HCT116 (cell line): ENCODE measurements around the gene DHPS. TPM values are rescaled to one million over a fixed set of nuclear protein-coding genes. Genes with fewer than 3 reads are reported as not detected.

Experiments used
- ATAC-seq: fragments of 200-7000 bp; cut with Tn5 transposase; 2 replicates; pipeline ENCODE4 v1.9.1; 2020; ENCODE audit warnings: mild to moderate bottlenecking, moderate library complexity
- BruUV-seq: library from RNA; stranded (reverse); fragments of 400-500 nt; replicated peaks from 2 replicates; lab custom pipeline; 2021; lab: Mats Ljungman, UMichigan
- CTCF ChIA-PET: fragments of 300-600 bp; sonication (Branson Sonifier 250); formaldehyde crosslinking; loops from one replicate; lab custom pipeline; 2021; ENCODE audit warnings: antibody characterized with exemption; lab: Charles Lee
- POLR2A ChIA-PET: fragments of 300-600, 350-600 bp; sonication (Branson Sonifier 250); formaldehyde crosslinking; loops from one replicate; lab custom pipeline; 2021; ENCODE audit warnings: antibody characterized with exemption; lab: Charles Lee
- RAD21 ChIA-PET, 2 experiments: fragments of 300-600 bp; sonication (Branson Sonifier 250); formaldehyde crosslinking; loops; one replicate each; lab custom pipeline; 2023; ENCODE audit warnings: low total read pairs in 2 of 2; ENCODE audit not compliant: uncharacterized antibody in 2 of 2, unreplicated experiment in 2 of 2, low non-redundant PET in 1 of 2; lab: Charles Lee
- DNase-seq: peaks from one replicate; pipeline ENCODE4 v3.0.0-alpha.2; 2010; ENCODE audit warnings: low read depth, low spot score
- H2AFZ ChIP-seq: fragments of 200-600 bp; shearing (Covaris generic), sonication (generic); 2 replicates; pipeline ENCODE4 v1.6.1; 2017; ENCODE audit warnings: low read depth, mixed run types, mixed read lengths, antibody characterized with exemption, low read length; ENCODE audit not compliant: poor library complexity, severe bottlenecking
- H3K27ac ChIP-seq: 2 replicates; pipeline ENCODE4 v1.5.1; 2012; ENCODE audit warnings: low read depth, low read length
- H3K27me3 ChIP-seq: fragments of 200-600 bp; sonication (generic); 2 replicates; pipeline ENCODE4 v1.6.1; 2016; ENCODE audit warnings: mixed run types, low read length, mixed read lengths; ENCODE audit not compliant: insufficient read depth
- H3K36me3 ChIP-seq, 2 experiments: fragments of 200-500 bp in 1 of 2; fragments of 200-600 bp in 1 of 2; sonication (Bioruptor generic) in 1 of 2; sonication (generic) in 1 of 2; 2 replicates each; pipeline versions ENCODE4 v1.5.1 to v1.6.1; 2014 to 2016; ENCODE audit warnings: low read length in 2 of 2, inconsistent platforms in 1 of 2, mixed read lengths in 1 of 2, mixed run types in 1 of 2; ENCODE audit not compliant: insufficient read depth in 2 of 2, control insufficient read depth in 1 of 2
- H3K4me1 ChIP-seq, 2 experiments: fragments of 200-600 bp in 1 of 2; sonication (generic) in 1 of 2; 2 replicates each; pipeline versions ENCODE4 v1.5.1 to v1.6.1; 2012 to 2017; ENCODE audit warnings: low read length in 2 of 2, inconsistent platforms in 1 of 2, mild to moderate bottlenecking in 1 of 2, mixed read lengths in 1 of 2, mixed run types in 1 of 2, moderate library complexity in 1 of 2; ENCODE audit not compliant: insufficient read depth in 2 of 2, control insufficient read depth in 1 of 2
- H3K4me2 ChIP-seq: fragments of 200-600 bp; sonication (generic); 2 replicates; pipeline ENCODE4 v1.6.1; 2017; ENCODE audit warnings: mixed run types, low read length, mixed read lengths
- H3K4me3 ChIP-seq, 2 experiments: fragments of 200-600 bp in 1 of 2; sonication (generic) in 1 of 2; replicated peaks in 1 of 2; 2 replicates each; pipeline ENCODE4 v1.5.1; 2011 to 2016; ENCODE audit warnings: low read length in 2 of 2, control low read depth in 1 of 2, low read depth in 1 of 2, mild to moderate bottlenecking in 1 of 2, mixed read lengths in 1 of 2, mixed run types in 1 of 2
- H3K79me2 ChIP-seq: fragments of 200-600 bp; sonication (generic); 2 replicates; pipeline ENCODE4 v1.6.1; 2017; ENCODE audit warnings: mild to moderate bottlenecking, mixed run types, low read length, moderate library complexity, mixed read lengths; ENCODE audit not compliant: insufficient read depth
- H3K9ac ChIP-seq: fragments of 200-600 bp; sonication (generic); 2 replicates; pipeline ENCODE4 v1.6.1; 2016; ENCODE audit warnings: low read length, mixed read lengths
- H3K9me2 ChIP-seq: fragments of 200-600 bp; sonication (generic), shearing (Covaris generic); 2 replicates; pipeline ENCODE4 v1.6.1; 2017; ENCODE audit warnings: mixed run types, mild to moderate bottlenecking, moderate library complexity; ENCODE audit not compliant: insufficient read depth
- H3K9me3 ChIP-seq, 2 experiments: fragments of 200-500 bp in 1 of 2; fragments of 200-600 bp in 1 of 2; sonication (Bioruptor generic) in 1 of 2; sonication (generic) in 1 of 2; 2 replicates each; pipeline ENCODE4 v1.6.1; 2014 to 2017; ENCODE audit warnings: low read length in 2 of 2, mixed read lengths in 2 of 2, inconsistent platforms in 1 of 2, low read depth in 1 of 2, mild to moderate bottlenecking in 1 of 2, mixed run types in 1 of 2, moderate library complexity in 1 of 2; ENCODE audit not compliant: control insufficient read depth in 1 of 2, insufficient read depth in 1 of 2
- H4K20me1 ChIP-seq: fragments of 200-600 bp; sonication (generic), shearing (Covaris generic); 2 replicates; pipeline ENCODE4 v1.6.1; 2017; ENCODE audit warnings: mixed run types, mild to moderate bottlenecking, moderate library complexity; ENCODE audit not compliant: insufficient read depth
- ATF3 ChIP-seq: IDR thresholded peaks from 2 replicates; pipeline ENCODE4 v1.6.1; 2012
- CBX3 ChIP-seq: IDR thresholded peaks from 2 replicates; pipeline ENCODE4 v1.6.1; 2012; ENCODE audit warnings: low read depth
- CEBPB ChIP-seq: IDR thresholded peaks from 2 replicates; pipeline ENCODE4 v1.6.1; 2012; ENCODE audit warnings: low read depth
- CTCF ChIP-seq, 3 experiments: fragments of 200-600 bp in 1 of 3; sonication (generic) in 1 of 3; IDR thresholded peaks in 2 of 3; conservative IDR thresholded peaks in 1 of 3; 2 replicates each; pipeline ENCODE4 v1.5.1; 2012 to 2017; ENCODE audit warnings: low read depth in 2 of 3, low read length in 2 of 3, antibody characterized with exemption in 1 of 3, borderline replicate concordance in 1 of 3, control low read depth in 1 of 3, mild to moderate bottlenecking in 1 of 3, mixed read lengths in 1 of 3, mixed run types in 1 of 3, moderate library complexity in 1 of 3; ENCODE audit not compliant: insufficient read depth in 1 of 3
- ELF1 ChIP-seq: IDR thresholded peaks from 2 replicates; pipeline ENCODE4 v1.6.1; 2012; ENCODE audit warnings: low read depth, borderline replicate concordance
- EZH2phosphoT487 ChIP-seq: fragments of 200-600 bp; IDR thresholded peaks from 2 replicates; pipeline ENCODE4 v1.6.1; 2018; ENCODE audit warnings: antibody characterized with exemption, borderline replicate concordance
- POLR2A ChIP-seq: IDR thresholded peaks from 2 replicates; pipeline ENCODE4 v1.7.0; 2011; ENCODE audit warnings: borderline replicate concordance; ENCODE audit not compliant: insufficient read depth, insufficient read length; ENCODE audit errors: extremely low read depth
- POLR2AphosphoS5 ChIP-seq: IDR thresholded peaks from 2 replicates; pipeline ENCODE4 v1.6.1; 2011; ENCODE audit warnings: mild to moderate bottlenecking, low read depth, low read length, moderate library complexity
- TCF7L2 ChIP-seq: IDR thresholded peaks from 2 replicates; pipeline ENCODE4 v1.7.0; 2011; ENCODE audit warnings: borderline replicate concordance, inconsistent platforms; ENCODE audit not compliant: insufficient read depth, insufficient read length; ENCODE audit errors: extremely low read depth
- YY1 ChIP-seq: IDR thresholded peaks from 2 replicates; pipeline ENCODE4 v1.6.1; 2011; ENCODE audit warnings: low read length, low read depth, moderate library complexity, mild to moderate bottlenecking; ENCODE audit not compliant: insufficient replicate concordance; ENCODE audit errors: extremely low read depth
- intact Hi-C: fragments of 100-400 bp; cut with micrococcal nuclease; formaldehyde crosslinking; loops from 2 replicates; pipeline ENCODE4 v1.10.0; 2022
- total RNA-seq: library from RNA; stranded (reverse); gene quantifications from one replicate; pipeline ENCODE4 v1.2.1, GENCODE V29; 2021; ENCODE audit not compliant: unreplicated experiment

Gene DHPS
- total RNA-seq, 1 experiment from 2014 or later = 134 TPM

GRCh38 chr19:12641456-12641855 is 40.2 kb downstream of the DHPS start:
- Histone ChIP-seq H3K27me3 (no peaks in the 10 kb centered on the region), H3K9me2 (no peaks in the 10 kb centered on the region), H3K27ac (no peak overlapping the region), H3K4me1 (no peaks in the 10 kb centered on the region), H3K4me2 (no peak overlapping the region), H3K9me3 (peaks cover 0 to 4% of the 10 kb centered on the region in 2 experiments; a peak in 1 of 4 replicates), H3K4me3 (no peak overlapping the region), H3K79me2 (no peaks in the 10 kb centered on the region), H3K9ac (no peak overlapping the region), H3K36me3 (no peaks in the 10 kb centered on the region), H4K20me1 (no peaks in the 10 kb centered on the region), H2AFZ (no peak overlapping the region)
- DNase-seq (no peak), ATAC-seq (no peak)
- POLR2A ChIA-PET = no interaction called here
- intact Hi-C loops = no loop called here
- no TSS peak for BruUV-seq
- TF ChIP-seq ELF1 (no peak), YY1 (no peak), CTCF (IDR thresholded peaks at IDR 0.05 in 2 of 3, conservative IDR thresholded peaks at IDR 0.05 in 1 of 3; ENCODE audit: borderline replicate concordance in 1 of 3, insufficient read depth in 1 of 3, low read depth in 2 of 3, low read length in 2 of 3) (no peak), CEBPB (no peak), EZH2phosphoT487 (no peak), POLR2A (no peak), CBX3 (no peak), TCF7L2 (no peak), POLR2AphosphoS5 (no peak), ATF3 (no peak)
- RAD21 ChIA-PET = no interaction called here
- CTCF ChIA-PET = no interaction called here
